GM18526 (cell line): ENCODE measurements around the gene FOSL2.

Experiments
- POLR2A ChIP-seq: IDR thresholded peaks from 3 replicates; pipeline ENCODE4 v1.6.1; 2011; ENCODE audit not compliant: insufficient read length; ENCODE audit errors: extremely low read depth

The FOSL2 gene

GRCh38 chr2:28363686-28364280 is 28.9 kb upstream of the FOSL2 start:
- TF ChIP-seq POLR2A = no peak

- TF ChIP-seq POLR2A = no peak
These were observed 28.0 kb upstream of the FOSL2 start for GRCh38 chr2:28364610-28365009.

- no peak for TF ChIP-seq POLR2A
These were observed 27.5 kb upstream of the FOSL2 start for GRCh38 chr2:28365158-28365557.

GRCh38 chr2:28366149-28366495 is 26.5 kb upstream of the FOSL2 start:
- TF ChIP-seq POLR2A = no peak

- no peak for TF ChIP-seq POLR2A
These were observed 26.0 kb upstream of the FOSL2 start for GRCh38 chr2:28366496-28367282.

GRCh38 chr2:28367667-28368356 is 24.8 kb upstream of the FOSL2 start:
- no peak for TF ChIP-seq POLR2A

GRCh38 chr2:28368357-28368798 is 24.3 kb upstream of the FOSL2 start:
- TF ChIP-seq POLR2A = no peak

- TF ChIP-seq POLR2A = no peak
These were observed 23.3 kb upstream of the FOSL2 start for GRCh38 chr2:28369358-28369757.

GRCh38 chr2:28370354-28370753 is 22.3 kb upstream of the FOSL2 start:
- TF ChIP-seq POLR2A = no peak

- TF ChIP-seq POLR2A = no peak
These were observed 18.8 kb upstream of the FOSL2 start for GRCh38 chr2:28373854-28374253.

GRCh38 chr2:28374331-28374730 is 18.3 kb upstream of the FOSL2 start:
- no peak for TF ChIP-seq POLR2A

GRCh38 chr2:28375236-28375635 is 17.4 kb upstream of the FOSL2 start:
- TF ChIP-seq POLR2A = no peak

GRCh38 chr2:28375742-28376631 is 16.7 kb upstream of the FOSL2 start:
- no peak for TF ChIP-seq POLR2A

- no peak for TF ChIP-seq POLR2A
These were observed 15.4 kb upstream of the FOSL2 start for GRCh38 chr2:28377195-28377816.
